Upper lobe of left lung (tissue), 4 donors: ENCODE measurements around the gene KIF2A.

Source experiments
- CTCF ChIP-seq, 6 experiments: fragments of 450-650 bp in 4 of 6; fragments of 200-600 bp in 2 of 6; sonication (generic) in 2 of 6; IDR thresholded peaks; one replicate each; pipeline ENCODE4 v1.5.1; 2016 to 2019; ENCODE audit warnings: antibody characterized with exemption in 6 of 6
- EP300 ChIP-seq, 4 donors: sonication (generic); formaldehyde crosslinking; IDR thresholded peaks; one replicate each; pipeline ENCODE4 v1.5.1; 2017; ENCODE audit warnings: antibody characterized with exemption in 4 of 4, control low read depth in 2 of 4
- POLR2A ChIP-seq, 4 donors: fragments of 450-650 bp; IDR thresholded peaks; one replicate each; pipeline ENCODE4 v1.5.1; 2016 to 2017; ENCODE audit warnings: antibody characterized with exemption in 4 of 4, mild to moderate bottlenecking in 2 of 4

GRCh38 chr5:62317810-62318209, 11.8 kb downstream of the KIF2A start:
- TF ChIP-seq CTCF (IDR thresholded peaks at IDR 0.05), result no peak
- TF ChIP-seq POLR2A (IDR thresholded peaks at IDR 0.05), result no peak
- TF ChIP-seq EP300 (IDR thresholded peaks at IDR 0.05), result no peak
